Activated CD4-positive, alpha-beta T cell treated with anti-CD3 and anti-CD28 coated beads for 24 hours (primary cell): ENCODE measurements around the gene ABCE1.
"Not testable (repeated sequence)": the region's sequence is repeated elsewhere in the genome, so short reads cannot be mapped to it uniquely, and the experiment has no call there.

Experiments
- DNase-seq, 2 donors: peaks; one replicate each; pipeline ENCODE4 v3.0.0-alpha.2; 2020; ENCODE audit warnings: low read depth in 2 of 2

The ABCE1 gene

GRCh38 chr4:145102619-145103018, 4.5 kb downstream of the ABCE1 start:
- no peak for DNase-seq

DNA sequence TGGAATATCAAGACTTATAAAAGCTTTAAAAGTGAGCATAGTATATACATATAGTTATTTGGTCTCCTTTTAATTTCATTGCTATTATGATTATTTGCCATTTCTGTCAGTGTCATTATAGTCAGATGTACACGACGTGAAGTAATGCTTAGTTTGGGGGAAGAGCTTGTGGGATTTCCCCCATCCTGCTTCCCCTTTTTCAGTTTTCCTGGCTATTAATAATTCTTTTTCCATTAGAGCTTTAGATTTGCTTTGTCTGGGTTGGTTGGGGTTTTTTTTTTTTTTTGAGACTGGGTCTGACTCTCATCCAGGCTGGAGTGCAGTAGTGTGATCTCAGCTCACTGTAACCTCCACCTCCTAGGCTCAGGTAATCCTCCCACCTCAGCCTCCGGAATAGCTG, 5.4 kb downstream of the ABCE1 start:
- DNase-seq = no peak

GRCh38 chr4:145107126-145107525, 9.0 kb downstream of the ABCE1 start:
- DNase-seq = no peak

GRCh38 chr4:145108128-145108527, 10.0 kb downstream of the ABCE1 start:
- no peak for DNase-seq

DNA sequence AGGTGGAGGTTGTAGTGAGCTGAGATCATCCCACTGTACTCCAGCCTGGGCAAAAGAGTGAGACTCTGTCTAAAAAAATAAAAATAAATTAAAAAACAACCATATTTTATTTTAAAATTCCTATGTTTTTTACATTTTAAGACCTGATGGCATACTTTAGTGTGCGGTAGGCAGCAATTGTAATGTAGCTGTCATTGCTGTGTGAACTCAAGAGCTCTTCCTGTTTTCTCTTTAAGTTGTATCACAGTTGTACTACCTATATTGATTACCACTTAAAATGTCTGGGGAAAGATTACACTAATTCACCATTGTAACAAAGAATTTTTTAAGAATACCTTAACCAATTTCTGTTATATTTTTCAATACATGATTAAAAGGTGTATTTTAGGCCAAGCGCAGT, 27.3 kb downstream of the ABCE1 start:
- no peak for DNase-seq

DNA sequence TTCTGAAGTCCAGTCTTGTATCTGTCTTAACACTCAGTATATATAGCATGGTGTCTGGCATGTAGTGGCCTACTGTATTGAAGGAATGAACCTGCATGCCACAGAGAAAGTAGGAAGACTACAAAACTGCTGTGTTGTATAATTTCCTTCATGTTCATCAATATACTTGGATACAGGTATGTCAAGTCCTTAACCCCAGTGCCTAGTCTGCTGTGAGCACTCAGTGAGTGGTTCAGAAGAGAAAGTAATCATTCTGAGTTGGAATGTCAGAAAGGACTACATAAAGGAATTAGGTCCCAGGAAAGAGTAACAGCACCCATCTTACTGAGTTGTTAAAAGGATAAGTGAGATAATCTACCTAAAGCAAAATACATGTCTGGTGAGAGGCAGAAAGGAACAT, 32.0 kb downstream of the ABCE1 start:
- no peak for DNase-seq

DNA sequence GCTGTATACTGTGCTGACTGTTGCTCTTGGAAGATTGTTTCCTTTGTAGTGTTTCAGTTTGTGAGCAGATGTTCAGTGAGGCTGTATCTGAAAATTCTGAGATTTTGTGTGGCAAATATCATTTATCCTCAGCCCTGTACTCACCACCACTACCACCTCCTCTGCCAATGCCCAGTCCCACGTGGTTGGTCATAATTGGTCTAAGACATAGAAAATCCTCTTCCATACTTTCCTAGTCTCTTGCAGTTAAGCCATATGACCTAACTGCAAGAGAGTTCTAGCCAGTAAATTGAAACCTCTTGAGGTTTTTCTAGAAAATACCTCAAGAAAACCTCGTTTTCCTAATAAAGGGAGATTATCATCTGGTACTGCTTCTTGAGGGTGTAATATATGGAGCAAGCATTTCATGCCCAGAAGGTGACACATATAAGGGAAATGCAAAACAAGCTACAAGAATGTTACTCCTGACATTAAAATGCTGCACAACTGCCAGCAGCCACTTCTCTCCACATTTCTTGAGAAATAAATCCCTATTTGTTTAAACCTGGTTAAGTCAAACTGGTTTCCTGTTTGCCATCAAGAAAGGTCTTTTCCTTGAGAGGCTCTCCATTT, 32.8 kb downstream of the ABCE1 start:
- no peak for DNase-seq

DNA sequence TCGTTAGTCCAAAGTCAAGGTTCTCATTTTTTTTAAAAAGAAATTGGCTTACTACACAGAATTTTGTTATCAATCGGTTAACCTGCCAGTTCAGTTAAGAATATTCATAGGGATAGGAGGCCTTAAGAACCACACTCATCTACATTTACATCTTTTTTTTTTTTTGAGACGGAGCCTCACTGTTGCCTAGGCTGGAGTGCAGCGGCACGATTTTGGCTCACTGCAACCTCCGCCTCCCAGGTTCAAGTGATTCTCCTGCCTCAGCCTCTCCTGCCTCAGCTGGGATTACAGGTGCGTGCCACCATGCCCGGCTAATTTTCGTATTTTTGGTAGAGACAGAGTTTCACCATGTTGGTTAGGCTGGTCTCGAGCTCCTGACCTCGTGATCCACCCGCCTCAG, 33.7 kb downstream of the ABCE1 start:
- DNase-seq = no peak

GRCh38 chr4:145132511-145133098, 34.5 kb downstream of the ABCE1 start:
- DNase-seq = no peak

DNA sequence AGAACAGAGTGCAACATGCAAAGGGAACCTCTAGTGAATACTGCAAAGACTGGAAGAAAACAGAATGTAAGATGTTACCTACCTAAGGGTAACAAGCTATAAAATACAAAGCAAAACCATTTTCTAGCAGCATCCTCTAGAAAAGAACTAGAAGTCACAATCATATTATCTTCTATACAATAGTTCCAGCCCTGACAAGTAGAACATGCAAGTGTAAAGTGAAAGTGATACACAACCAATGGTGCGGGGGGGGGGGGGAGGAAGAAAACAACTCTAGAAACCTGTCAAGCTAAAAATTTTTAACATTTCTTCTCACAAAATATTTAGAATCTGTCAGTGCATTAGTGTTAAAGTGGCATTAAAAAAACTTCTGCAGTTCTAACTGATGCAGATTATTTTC, 38.1 kb downstream of the ABCE1 start:
- DNase-seq = not testable (repeated sequence)

GRCh38 chr4:145148980-145149379, 50.9 kb downstream of the ABCE1 start:
- DNase-seq = no peak

GRCh38 chr4:145153181-145153903, 55.2 kb downstream of the ABCE1 start:
- no peak for DNase-seq

GRCh38 chr4:145153904-145154298, 55.8 kb downstream of the ABCE1 start:
- no peak for DNase-seq

DNA sequence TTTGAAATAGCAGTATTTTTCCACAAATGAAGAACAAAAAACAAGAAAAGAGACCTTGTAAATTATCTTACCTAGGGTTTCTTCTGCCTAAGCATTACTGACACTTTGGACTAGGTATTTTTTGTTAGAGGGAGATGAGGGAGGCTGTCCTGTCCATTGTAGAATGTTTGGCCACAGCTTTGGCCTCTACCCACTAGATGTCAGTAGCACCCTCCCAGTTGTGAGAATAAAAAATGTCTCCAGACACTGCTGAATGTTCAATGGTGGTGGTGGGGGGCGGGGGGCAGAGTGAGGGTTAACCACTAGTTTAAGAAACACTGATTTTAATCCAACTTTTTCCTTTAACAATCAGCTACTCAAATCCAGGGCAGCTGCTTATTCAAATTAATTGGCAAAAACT, 56.5 kb downstream of the ABCE1 start:
- DNase-seq = no peak

- no peak for DNase-seq
These were observed 57.3 kb downstream of the ABCE1 start for GRCh38 chr4:145155268-145155870.

DNA sequence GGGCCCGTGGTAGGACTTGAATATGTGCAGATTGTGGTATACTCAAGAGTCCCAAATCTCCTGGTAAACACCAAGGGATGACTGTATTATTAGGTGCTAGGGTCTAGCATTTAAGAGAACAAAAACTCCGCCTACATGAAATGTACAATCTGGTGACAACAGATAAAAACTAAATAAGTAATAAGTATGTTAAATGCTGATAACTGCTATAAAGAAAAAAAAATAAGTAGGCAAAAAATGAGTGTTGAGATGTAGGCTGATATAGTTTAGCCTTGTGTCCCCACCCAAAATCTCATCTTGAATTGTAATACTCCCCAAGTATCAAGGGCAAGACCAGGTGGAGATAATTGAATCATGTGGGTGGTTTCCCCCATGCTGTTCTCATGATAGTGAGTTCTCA, 58.9 kb downstream of the ABCE1 start:
- DNase-seq = no peak

GRCh38 chr4:145161549-145161948, 63.4 kb downstream of the ABCE1 start:
- DNase-seq = no peak

- no peak for DNase-seq
These were observed 69.8 kb downstream of the ABCE1 start for GRCh38 chr4:145167887-145168286.

DNA sequence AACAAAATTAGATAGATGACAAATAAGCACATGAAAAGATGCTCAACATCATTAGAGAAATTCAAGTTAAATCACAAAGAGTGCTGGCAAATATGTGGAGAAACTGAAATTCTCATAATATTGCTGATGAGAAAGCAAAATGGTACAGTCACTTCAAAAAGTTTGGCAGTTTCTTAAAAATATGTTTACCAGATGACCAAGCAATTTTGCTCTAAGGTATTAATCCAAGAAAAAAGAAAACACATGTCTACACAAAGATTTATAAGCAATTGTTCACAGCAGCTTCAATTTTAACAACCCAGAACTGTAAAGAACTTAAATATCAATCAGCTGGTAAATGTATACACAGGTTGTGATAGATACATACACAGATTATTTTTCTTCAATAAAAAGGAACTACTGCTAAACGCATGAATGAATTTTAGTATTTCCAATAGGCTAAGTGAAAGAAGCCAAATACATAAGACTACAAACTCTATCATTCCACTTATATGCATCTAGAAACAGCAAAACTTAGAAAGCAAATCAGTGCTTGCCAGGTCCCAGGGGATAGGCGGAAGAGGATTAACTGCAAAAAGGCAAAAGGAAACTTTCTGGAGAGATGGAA, 70.6 kb downstream of the ABCE1 start:
- no peak for DNase-seq

DNA sequence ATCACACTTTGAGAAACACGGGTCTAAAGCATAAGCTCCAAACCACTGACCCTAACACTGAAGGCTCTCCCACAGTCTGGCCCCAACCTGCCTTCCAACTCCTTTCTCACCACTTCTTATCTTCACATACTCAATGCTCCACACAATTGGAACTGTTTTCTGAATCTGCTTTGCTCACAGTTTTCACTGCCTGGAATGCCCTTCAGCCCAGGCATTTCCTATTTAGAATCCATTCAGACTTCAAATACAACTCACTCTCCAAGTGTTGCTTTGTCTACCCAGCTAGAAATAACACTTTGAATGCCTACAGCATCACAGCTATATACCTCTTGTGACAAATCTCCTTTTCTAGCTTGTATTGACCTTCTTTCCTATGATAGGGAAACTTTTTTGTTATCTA, 72.1 kb downstream of the ABCE1 start:
- no peak for DNase-seq

DNA sequence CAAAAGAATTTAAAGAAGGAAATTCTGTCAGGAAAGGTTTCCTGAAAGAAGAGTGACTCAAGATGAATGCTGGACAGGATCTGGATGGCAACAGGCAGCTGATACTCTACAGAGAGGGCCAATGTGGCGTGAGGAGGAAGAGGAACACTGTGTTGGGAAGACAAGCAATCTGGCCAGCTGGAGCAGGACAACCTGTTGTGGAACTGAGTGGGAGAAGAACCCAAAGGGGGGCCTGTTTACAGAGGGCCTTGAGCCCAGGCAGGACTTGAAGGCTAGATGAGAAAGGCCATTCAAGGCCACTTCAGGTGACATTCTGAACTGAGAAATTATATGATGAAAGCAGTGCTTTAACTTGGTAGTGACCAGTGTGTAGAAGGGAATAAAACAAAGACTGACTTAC, 73.8 kb downstream of the ABCE1 start:
- no peak for DNase-seq

- no peak for DNase-seq
These were observed 78.7 kb downstream of the ABCE1 start for GRCh38 chr4:145176641-145177432.
